Coronary artery (tissue), 2 donors: ENCODE data around the gene DPF3.
"Not testable (repeated sequence)": the region's sequence is repeated elsewhere in the genome, so short reads cannot be mapped to it uniquely, and the experiment has no call there.

Experiments
- DNase-seq: peaks from one replicate; pipeline ENCODE4 v3.0.0-alpha.2; 2017; ENCODE audit warnings: low spot score
- H3K27ac ChIP-seq, 2 donors: fragments of 200-600 bp; sonication (generic); one replicate each; pipeline ENCODE4 v1.5.1; 2016 to 2019
- H3K4me3 ChIP-seq: fragments of 200-600 bp; sonication (generic); 2 replicates; pipeline ENCODE4 v1.5.1; 2016; ENCODE audit warnings: mild to moderate bottlenecking, moderate library complexity
- CTCF ChIP-seq: fragments of 200-600 bp; sonication (generic); IDR thresholded peaks from one replicate; pipeline ENCODE4 v1.5.1; 2019; ENCODE audit warnings: antibody characterized with exemption

DPF3 gene

GRCh38 chr14:72753879-72754400 lies 140.0 kb downstream of the DPF3 start:
- TF ChIP-seq CTCF = no peak
- H3K4me3 ChIP-seq = no peak overlapping the region
- DNase-seq = no peak
- H3K27ac ChIP-seq = no peak overlapping the region

GRCh38 chr14:72753044-72753710 lies 140.7 kb downstream of the DPF3 start:
- TF ChIP-seq CTCF = no peak
- Histone ChIP-seq H3K4me3 (no peak overlapping the region), H3K27ac (no peak overlapping the region)
- DNase-seq = no peak

- no peak for DNase-seq
- TF ChIP-seq CTCF = no peak
- Histone ChIP-seq H3K4me3 (no peak overlapping the region), H3K27ac (no peak overlapping the region)
Observed at GRCh38 chr14:72752034-72752412, 141.9 kb downstream of the DPF3 start.

GRCh38 chr14:72751276-72752033 lies 142.4 kb downstream of the DPF3 start:
- TF ChIP-seq CTCF = no peak
- no peak overlapping the region for H3K4me3 ChIP-seq
- DNase-seq = no peak
- H3K27ac ChIP-seq = no peak overlapping the region

GRCh38 chr14:72748921-72749320 lies 145.0 kb downstream of the DPF3 start:
- not testable (repeated sequence) for H3K4me3 ChIP-seq, H3K27ac ChIP-seq, DNase-seq

- Histone ChIP-seq H3K27ac (no peak overlapping the region), H3K4me3 (no peak overlapping the region)
- no peak for DNase-seq
- TF ChIP-seq CTCF = no peak
Observed at GRCh38 chr14:72747652-72748051, 146.2 kb downstream of the DPF3 start.

GRCh38 chr14:72745991-72746980 lies 147.6 kb downstream of the DPF3 start:
- Histone ChIP-seq H3K4me3 (no peak overlapping the region), H3K27ac (peak overlapping the region; percentile 32 to 54)
- no peak for DNase-seq
- no peak for TF ChIP-seq CTCF
